IPS-11a (cell line): ENCODE measurements around the gene SETBP1.

Source experiments
- H3K4me3 ChIP-seq: one replicate; pipeline ENCODE4 v1.5.1; 2013; ENCODE audit warnings: low read depth, low read length, control low read depth

SETBP1 gene

DNA sequence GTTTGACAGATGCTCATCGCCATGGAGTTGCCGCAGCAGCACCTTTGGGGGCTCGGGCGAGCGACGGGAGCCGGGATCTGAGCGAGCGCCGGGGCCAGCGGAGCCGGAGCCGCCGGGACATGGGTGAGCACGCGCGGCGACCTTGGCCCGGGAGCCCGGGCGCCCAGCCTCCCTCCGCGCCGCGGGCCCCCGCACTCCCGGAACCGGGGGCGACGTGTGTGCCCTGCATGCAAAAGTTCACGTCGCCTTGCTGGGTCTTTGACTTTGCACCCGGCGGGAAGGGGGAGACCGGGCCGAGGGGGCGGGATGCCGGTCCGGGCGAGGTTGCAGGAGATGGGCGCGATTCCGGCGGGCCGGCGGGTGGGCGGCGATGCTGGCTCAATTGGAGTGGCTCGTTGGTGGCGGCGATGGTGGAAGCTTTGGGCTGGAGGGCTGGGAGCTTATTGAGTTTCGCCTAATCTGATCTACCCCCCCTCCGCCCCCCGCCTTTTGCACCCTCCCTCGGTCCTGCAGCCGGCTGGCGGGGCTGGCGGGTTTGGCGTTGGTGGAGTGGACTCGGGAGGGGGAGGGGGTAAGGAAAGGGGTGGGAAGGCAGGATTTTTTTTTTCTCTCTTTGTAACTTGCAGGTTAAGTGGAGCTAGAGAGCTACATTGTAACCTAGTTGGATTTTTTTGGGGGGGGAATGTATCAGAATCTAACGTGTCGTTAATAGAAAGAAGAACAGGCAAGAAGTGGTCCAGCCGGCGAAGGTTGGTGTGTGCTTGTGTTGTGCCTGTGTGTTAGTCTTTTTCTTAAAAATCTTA lies at the start of gene SETBP1:
Gene SETBP1 (plus strand): TSS at position 616 of the 803 bp plus-strand sequence. CDS start 20,459 bp downstream, outside the sequence.
- H3K4me3 ChIP-seq: peak within 1 kb of the TSS; percentile 63

DNA sequence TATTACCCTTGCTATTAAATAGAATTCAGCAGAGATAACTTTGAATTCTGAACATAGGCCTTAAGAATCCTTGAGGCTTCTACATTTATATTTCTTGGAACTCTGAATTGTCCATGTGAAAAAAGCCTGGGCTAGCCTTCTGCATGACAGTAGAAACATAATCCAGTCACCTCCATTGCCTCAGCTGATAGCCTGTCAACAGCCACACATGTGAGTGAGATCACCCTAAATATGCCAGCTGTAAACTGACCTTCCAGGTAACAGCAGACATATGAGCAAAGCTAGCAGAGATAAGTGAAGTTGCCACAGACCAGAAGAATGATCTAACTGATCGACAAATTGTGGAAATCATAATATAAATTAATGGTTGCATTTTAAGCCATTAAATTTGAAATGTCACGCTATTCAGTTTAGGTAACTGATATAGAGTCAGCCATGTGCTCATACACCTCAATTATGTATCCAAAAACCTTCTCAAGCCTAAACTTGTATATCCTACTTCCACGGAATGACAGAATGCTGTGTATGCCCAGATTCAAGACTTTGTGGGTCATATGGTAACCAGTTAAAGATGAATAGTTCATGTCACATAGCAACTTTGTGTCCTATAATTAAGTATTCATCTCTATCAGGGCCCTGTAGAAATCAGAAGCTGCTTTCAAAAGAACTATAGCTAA lies 48.1 kb upstream of the SETBP1 start:
- no peak overlapping the region for H3K4me3 ChIP-seq

DNA sequence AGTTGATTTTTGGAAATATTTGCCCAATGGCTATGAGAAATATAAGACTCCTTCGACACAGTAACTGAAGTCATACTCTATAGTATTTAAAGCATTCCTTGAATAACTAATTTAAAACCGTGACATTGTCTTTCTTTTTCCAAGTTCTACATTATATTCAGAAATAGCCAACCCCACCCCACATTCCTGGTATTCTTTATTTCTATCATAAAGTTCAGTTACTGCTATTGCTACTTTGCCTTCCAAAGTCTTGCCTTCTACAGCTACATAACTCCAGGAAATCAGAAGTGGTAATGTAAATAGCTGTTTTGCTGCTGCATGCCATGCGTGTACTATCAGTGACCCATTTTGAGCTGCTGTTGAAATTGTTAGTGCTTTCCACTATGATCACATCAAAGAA lies 45.1 kb upstream of the SETBP1 start:
- no peak overlapping the region for H3K4me3 ChIP-seq

DNA sequence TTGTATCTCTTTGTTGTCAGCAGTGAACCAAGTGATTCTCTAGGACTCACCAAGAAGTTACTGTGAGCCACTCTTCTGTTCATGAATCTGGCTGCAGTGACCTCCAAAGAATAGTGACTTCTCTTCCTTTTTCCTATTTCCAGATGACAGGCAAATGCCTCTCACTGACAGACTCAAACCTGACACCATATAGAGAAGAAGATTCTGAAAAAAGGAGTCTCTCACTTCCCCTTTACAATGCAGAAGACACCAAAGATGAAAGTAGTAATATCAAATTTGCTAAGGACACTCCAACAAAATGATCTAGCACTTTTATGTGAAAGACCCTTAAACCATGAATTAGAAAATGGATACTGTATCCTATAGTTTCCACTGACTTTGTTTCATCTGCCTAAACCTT lies 44.4 kb upstream of the SETBP1 start:
- no peak overlapping the region for H3K4me3 ChIP-seq

DNA sequence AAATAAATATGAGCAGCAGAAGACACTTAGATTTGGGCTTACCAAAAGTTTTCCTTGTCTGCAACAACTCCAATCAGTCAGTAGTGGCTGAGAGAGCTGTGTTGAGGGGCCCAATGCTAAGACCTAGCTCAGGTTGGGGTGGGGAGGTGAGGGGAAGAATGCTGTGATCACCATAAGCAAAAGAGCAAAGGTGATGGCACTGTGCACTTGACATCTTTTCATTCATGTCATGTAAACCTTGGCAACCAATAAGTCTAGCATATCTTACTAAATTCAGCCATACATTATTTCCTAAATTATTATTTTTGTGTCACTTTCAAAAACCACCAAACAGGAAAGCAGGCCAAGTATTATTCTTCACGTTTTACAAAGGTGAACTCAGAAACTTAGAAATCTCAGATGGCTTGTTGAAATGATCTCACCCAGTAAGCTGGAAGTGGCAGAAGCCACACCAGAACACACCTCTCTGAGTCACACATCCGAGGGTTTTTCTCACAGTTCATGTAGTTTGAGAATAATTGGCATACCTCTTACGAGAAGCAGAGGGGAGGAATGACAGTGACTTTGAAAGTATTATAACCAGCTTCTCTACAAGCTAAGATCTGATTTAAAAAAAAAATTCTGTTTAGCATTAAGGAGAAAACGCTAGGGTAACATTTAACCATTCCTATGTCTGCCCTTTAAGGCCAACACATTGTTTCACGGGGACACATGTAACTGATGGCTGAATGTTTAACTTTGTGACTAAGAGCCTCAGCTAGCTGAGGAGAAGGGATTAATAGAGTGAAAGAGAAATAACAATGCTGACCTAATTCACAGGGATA lies 43.3 kb upstream of the SETBP1 start:
- no peak overlapping the region for H3K4me3 ChIP-seq

DNA sequence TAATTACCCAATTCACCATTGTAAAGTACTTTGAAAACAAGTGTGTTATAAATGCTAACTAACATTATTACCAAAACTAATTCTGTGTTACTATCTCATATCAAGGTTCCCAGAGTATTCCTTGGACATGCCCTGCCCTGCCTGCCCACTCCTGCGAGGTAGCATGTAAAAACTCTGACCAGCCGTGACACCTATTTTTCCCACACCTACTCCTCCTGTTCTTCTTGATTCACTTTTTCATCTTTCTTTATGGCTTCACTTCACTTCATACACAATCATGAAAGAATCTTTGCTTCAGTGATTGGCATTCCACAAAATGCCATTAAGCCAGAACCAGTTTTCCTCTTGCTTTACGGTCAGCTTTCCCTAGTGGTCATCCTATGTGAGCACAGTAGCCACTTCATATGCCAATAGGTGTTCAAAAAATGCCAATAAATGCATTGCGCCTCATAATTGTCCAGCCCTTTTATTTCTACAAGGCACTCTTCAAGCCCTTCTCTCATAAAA lies 42.6 kb upstream of the SETBP1 start:
- no peak overlapping the region for H3K4me3 ChIP-seq

DNA sequence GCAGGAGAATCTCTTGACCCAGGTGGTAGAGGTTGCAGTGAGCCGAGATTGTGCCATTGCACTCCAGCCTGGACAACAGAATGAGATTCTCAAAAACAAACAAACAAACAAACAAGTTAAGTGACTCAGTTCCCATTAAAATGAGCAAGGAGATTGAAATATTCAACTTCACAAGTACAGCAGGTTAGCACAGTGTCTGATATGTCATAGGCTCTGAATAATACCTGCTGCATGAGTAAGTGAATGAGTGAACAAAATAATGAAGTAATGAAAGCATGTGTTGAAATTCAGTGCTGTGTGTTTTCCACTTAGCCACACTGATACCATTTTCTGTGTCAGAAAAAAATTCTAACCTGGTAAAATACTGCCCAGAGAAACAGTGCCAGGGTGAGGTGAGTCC lies 41.9 kb upstream of the SETBP1 start:
- no peak overlapping the region for H3K4me3 ChIP-seq

DNA sequence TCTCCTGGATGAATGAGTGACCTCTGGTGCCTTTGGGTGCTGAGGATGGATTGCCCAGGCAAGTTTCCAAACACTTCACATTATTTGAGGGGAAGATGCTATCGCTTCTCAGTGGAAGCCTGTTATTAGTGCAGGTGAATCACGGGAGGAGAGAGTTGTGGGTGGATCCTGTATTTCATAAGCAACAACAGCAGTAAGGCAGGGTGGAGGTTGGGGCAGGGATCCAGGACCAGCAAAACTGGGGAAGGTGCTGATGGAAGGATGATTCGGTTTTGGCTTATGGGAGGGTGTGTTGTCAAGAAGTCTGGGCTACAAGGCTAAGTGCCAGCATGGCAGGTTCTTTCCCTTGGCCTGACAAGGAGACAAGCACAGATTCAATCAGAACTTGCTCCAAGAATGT lies 37.7 kb upstream of the SETBP1 start:
- no peak overlapping the region for H3K4me3 ChIP-seq

DNA sequence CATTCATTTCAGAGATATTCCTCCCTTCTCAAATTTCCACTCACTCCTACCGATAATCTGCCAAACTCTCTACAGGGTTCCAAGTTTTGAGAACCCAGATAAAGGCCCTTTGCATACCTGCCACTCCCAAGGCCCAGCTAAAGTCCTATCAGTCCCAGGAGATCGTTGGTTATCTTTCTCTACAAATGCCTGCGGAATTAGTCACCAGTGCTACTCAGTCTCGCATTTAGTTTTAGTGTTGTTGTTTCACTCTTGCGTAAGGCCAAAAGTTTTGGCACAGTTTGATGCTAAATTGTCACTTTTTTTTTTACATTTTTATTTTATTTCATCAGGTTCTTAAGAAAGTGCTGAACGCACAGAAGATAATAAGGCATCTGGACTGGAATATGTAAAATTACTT lies 29.2 kb upstream of the SETBP1 start:
- H3K4me3 ChIP-seq: no peak overlapping the region

DNA sequence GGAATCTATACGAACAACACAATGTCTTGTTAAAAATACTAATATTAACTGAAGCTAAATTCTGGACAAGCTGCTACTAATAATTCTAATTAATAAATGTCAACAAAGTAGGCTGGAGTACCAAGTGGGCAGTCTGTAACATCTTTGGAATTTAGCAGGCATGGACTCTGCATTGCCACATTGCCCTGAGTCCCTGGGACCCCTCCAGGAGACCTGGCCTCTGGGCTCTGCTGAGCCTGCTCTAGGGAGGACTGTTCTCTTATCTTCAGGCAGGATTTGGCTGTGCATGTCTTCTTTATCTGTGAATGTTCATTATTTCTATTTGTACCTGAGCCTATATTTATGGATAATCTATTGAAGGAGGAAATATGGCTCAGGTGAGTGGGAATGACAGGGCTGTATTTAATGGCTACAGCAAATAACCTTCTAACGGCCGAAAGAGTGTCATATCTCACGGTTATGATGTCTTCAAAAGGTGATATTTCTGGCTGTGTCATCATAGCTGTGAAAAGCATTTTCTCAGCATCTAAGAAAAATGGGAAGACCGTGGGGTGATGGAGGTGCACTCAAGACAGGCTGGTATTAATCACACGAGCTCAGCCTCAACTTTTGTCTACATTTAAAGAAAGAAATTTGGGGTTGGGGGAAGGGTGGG lies 28.6 kb upstream of the SETBP1 start:
- no peak overlapping the region for H3K4me3 ChIP-seq

DNA sequence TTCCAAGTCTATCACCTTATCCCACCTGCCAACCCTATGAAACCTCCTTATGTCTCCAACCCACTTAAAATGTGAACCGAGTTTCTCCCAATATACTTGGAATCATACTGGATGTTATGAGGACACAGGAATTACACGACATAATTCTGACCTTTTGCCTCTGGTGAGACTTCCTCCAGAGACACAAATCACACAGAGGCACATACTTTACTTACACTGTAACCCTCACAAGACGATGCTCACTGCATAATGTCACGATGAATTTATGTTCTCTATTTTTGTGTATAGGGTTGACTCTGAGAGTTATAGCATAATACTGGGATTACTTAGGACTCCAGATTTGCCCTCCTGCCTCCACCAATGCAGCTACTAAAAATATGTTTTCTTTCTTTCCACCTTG lies 28.0 kb upstream of the SETBP1 start:
- H3K4me3 ChIP-seq: no peak overlapping the region

DNA sequence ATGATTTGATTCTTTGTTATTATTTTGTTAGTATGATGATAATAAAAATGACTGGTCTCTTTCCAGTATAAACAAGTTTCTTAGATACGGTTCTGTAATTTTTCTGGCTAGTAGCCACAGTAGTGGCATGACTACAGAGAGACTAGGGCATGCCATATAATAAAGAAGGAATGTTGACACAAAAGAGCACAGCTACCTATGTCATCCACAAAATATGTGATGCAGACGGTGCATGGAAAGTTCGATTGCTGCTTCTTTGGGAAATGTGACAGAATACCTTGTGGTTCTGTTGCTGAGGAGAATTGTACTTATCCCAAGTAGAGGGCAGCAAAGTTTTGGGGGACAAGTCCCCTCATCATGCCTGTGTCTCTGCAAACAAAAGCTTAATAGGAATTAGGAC lies 26.1 kb upstream of the SETBP1 start:
- H3K4me3 ChIP-seq: no peak overlapping the region

DNA sequence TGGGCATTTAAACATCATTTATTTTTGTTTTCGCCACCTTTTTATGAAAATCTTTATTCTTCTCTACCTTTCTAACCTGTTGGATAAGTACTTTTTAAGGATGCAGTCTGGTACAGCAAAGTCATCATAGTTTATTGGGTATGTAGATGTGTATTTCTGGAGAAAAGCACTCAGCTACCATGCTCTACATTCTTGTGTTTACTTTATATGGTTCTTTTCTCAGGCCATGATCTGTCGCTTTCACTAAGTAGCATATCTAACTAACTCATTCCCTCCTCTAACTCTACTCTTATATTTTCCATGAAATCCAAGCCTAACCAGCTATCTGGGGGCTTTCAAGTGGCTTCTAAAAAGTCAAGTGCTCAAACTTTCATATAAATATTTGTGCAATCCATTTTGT lies 25.3 kb upstream of the SETBP1 start:
- H3K4me3 ChIP-seq: no peak overlapping the region

DNA sequence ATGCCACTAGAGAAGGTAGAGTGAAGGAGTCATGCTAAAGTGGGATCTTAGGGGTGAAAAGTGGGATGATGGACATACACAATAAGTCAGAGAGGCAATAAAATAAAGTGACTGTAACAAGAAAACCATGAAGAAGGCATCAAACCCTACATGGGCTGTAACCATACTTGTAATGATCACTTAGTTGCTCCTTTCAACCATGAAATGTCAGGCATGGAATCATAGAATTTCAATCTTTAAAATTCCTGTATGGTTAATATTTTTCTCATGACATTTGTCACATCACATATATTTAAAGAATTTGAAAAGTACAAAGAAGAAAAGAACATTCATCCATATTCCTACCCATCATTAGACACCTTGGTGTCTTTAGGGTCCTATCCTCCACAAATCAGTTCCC lies 20.9 kb upstream of the SETBP1 start:
- no peak overlapping the region for H3K4me3 ChIP-seq

DNA sequence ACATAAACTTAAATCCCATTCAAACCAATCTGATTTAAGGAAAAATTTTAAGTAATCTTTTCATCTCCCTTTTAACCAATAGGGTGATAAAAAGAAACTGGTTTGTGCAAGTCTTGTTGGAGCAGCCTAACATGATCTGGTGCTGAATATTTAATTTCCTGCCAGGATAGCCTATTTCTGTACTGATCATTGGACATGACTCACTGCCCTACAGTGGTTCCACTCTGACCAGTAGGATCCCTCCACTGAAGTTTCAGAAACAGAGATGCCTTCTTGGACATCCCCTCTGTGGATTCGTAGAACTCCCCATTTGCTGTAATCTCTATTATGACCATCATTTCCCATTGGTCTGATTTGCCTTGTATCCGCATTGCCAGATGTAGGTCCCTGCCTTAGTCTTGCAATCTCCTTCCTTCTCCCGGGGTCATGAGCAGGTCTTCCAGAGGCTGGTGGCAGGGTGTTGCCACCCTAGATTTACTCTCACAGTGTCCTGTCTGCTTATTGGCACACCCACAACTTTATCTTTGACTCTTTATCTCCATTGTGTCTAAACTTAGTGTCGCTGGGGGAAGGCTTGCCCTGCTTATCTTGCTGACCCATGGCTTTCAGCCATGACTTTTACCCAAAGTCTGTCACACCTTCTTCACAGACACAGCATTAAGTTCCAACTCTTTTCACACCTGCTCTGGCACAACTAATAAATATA lies 12.3 kb upstream of the SETBP1 start:
- no peak overlapping the region for H3K4me3 ChIP-seq

DNA sequence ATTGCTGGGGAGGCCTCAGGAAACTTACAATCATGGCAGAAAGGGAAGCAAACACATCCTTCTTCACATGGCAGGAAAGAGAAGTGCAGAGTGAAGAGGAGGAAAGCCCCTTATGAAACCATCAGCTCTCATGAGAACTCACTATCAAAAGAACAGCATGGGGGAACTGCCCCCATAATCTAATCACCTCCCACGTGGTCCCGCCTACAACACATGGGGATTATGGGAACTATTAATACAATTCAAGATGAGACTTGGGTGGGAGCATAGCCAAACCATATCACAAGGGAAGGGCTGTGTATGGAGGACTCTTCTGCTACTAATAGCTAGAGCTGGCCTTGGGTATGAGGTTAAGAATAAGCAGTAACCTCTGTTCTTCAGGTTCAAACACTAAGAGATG lies 8.8 kb upstream of the SETBP1 start:
- no peak overlapping the region for H3K4me3 ChIP-seq

DNA sequence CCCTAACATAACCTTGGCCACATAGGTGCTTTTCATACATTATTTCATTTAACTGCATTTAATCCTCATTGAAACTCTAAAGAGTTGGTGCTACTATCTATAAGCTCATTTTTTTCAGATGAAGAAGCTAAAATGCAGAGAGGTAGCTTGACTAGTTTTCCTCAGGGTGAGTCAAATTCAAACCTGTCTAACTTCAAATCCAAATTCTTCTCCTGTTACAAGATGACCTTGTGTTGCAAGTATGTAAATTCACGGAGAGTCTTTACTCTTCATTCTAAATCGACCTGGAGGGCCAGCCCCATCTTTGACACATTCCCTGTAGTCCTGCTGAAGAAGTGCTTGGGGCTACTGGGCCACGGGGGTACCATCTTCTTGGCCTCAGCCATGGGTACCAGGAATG lies 8.2 kb upstream of the SETBP1 start:
- no peak overlapping the region for H3K4me3 ChIP-seq

DNA sequence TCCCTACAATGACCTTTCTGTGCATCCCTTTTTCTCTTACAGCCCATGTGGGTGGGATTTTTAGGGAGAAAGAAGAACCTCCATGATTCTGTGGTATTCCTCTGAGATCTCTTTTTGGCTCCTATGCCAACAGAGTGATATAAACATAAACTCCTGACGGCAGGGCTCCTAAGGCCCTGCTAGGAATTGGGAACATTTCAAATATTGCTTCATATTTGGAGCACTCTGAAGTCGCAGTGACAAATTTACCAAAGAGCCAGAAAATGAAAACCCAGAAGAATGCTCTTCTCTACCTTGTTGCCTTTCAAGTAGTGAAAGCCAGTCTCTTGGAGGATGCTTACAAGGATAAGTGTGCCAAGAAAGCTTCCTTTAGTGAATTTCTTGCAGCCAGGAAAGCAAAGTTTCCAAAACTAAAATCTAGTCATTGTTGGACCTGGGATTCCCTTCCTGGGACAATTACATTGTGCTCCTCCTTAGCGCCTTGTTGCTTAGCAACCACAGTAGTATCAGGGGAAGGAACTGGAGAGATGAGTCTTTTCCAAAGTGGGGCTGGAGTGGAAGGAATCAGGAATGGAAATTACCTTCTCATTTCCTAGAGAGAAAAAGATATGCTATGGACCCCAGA lies 7.3 kb upstream of the SETBP1 start:
- no peak overlapping the region for H3K4me3 ChIP-seq

DNA sequence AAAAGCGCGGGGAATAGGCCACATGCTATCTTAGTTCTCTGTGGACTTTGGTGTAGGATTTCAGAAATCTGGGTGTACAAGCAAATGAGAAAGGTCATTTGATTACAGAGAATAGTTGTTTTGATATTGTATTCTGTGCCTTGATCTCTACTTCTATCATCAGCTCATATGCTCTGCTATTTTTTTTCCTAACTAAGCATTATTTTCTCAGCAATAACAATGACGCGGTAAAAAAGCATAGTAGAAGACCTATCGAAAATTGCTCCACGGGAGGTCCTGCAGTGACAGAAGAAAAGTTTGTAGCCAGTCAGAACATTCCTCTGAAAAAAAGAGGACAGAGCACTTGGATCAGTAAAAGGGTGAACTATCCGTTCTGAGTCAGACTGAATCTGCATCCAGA lies 2.8 kb upstream of the SETBP1 start:
- no peak overlapping the region for H3K4me3 ChIP-seq

DNA sequence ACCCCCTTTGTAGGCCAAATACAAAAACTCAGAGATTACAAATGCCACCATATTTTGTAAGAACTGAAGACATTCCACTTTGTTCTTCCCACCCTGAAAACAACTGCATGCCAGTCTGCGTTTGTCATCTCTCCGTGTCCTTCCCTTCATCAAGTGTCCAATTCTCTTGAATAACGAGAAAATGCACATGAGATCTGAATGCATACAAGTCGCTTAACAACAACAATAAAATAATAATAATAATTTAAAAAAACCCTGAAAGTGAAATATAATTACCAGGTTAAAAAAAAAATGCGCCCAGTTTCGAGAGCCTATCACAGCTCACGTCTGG lies 2.0 kb upstream of the SETBP1 start:
- H3K4me3 ChIP-seq: no peak overlapping the region
